ENCODE data around the gene ALDH1A1.

Gene ALDH1A1

GRCh38 chr9:72919246-72919945 is 33.5 kb downstream of the ALDH1A1 start:
- DNase-seq (ENCODE audit: low read depth in 2 of 3, low spot score in 1 of 3): no peak

- DNase-seq (ENCODE audit: low read depth in 2 of 3, low spot score in 1 of 3): no peak
Observed at GRCh38 chr9:72917892-72918509, 34.9 kb downstream of the ALDH1A1 start.

- no peak for DNase-seq (ENCODE audit: low read depth in 2 of 3, low spot score in 1 of 3)
Observed at GRCh38 chr9:72915659-72916058, 37.2 kb downstream of the ALDH1A1 start.

- DNase-seq (ENCODE audit: low read depth in 2 of 3, low spot score in 1 of 3): no peak
Observed at GRCh38 chr9:72914750-72915149, 38.1 kb downstream of the ALDH1A1 start.

- no peak for DNase-seq (ENCODE audit: low read depth in 2 of 3, low spot score in 1 of 3)
Observed at GRCh38 chr9:72913382-72914009, 39.4 kb downstream of the ALDH1A1 start.

- DNase-seq (ENCODE audit: low read depth in 2 of 3, low spot score in 1 of 3): no peak
Observed at GRCh38 chr9:72912476-72913381, 40.1 kb downstream of the ALDH1A1 start.

GRCh38 chr9:72911816-72912215 is 41.0 kb downstream of the ALDH1A1 start:
- no peak for DNase-seq (ENCODE audit: low read depth in 2 of 3, low spot score in 1 of 3)

- no peak for DNase-seq (ENCODE audit: low read depth in 2 of 3, low spot score in 1 of 3)
Observed at GRCh38 chr9:72911247-72911775, 41.5 kb downstream of the ALDH1A1 start.

- DNase-seq (ENCODE audit: low read depth in 2 of 3, low spot score in 1 of 3): no peak
Observed at GRCh38 chr9:72909428-72909827, 43.4 kb downstream of the ALDH1A1 start.

GRCh38 chr9:72907421-72907820 is 45.4 kb downstream of the ALDH1A1 start:
- DNase-seq (ENCODE audit: low read depth in 2 of 3, low spot score in 1 of 3): no peak

GRCh38 chr9:72906810-72907209 is 46.0 kb downstream of the ALDH1A1 start:
- DNase-seq (ENCODE audit: low read depth in 2 of 3, low spot score in 1 of 3): no peak

- no peak for DNase-seq (ENCODE audit: low read depth in 2 of 3, low spot score in 1 of 3)
Observed at GRCh38 chr9:72905514-72906480, 47.1 kb downstream of the ALDH1A1 start.

GRCh38 chr9:72904267-72905093 is 48.4 kb downstream of the ALDH1A1 start:
- no peak for DNase-seq (ENCODE audit: low read depth in 2 of 3, low spot score in 1 of 3)

GRCh38 chr9:72903103-72903502 is 49.8 kb downstream of the ALDH1A1 start:
- DNase-seq (ENCODE audit: low read depth in 2 of 3, low spot score in 1 of 3): no peak

- no peak for DNase-seq (ENCODE audit: low read depth in 2 of 3, low spot score in 1 of 3)
Observed at GRCh38 chr9:72902268-72902667, 50.6 kb downstream of the ALDH1A1 start.

- DNase-seq (ENCODE audit: low read depth in 2 of 3, low spot score in 1 of 3): no peak
Observed at GRCh38 chr9:72899734-72900477, 52.9 kb downstream of the ALDH1A1 start.

GRCh38 chr9:72898784-72899733 is 53.8 kb downstream of the ALDH1A1 start:
- no peak for DNase-seq (ENCODE audit: low read depth in 2 of 3, low spot score in 1 of 3)
